Thyroid gland (tissue), 4 donors: ENCODE data around the gene RESP18. TPM values are rescaled to one million over a fixed set of nuclear protein-coding genes. Genes with fewer than 3 reads are reported as not detected.

Source experiments
- DNase-seq, 2 donors: peaks; one replicate each; pipeline ENCODE4 v3.0.0-alpha.2; 2019
- H3K27ac ChIP-seq, 3 donors: fragments of 200-600 bp; sonication (generic); 1 replicate in 2 of 3; 2 replicates in 1 of 3; pipeline ENCODE4 v1.5.1; 2016 to 2019; ENCODE audit warnings: mild to moderate bottlenecking in 1 of 3, moderate library complexity in 1 of 3
- H3K27me3 ChIP-seq: fragments of 200-600 bp; sonication (generic); one replicate; pipeline ENCODE4 v1.5.1; 2019
- H3K36me3 ChIP-seq, 2 donors: fragments of 200-600 bp; sonication (generic); one replicate each; pipeline ENCODE4 v1.5.1; 2016 to 2019
- H3K4me1 ChIP-seq, 2 donors: fragments of 200-600 bp; sonication (generic); one replicate each; pipeline ENCODE4 v1.5.1; 2017 to 2019
- H3K4me3 ChIP-seq, 3 donors: fragments of 200-600 bp; sonication (generic); replicated peaks in 1 of 3; 1 replicate in 2 of 3; 2 replicates in 1 of 3; pipeline ENCODE4 v1.5.1; 2016; ENCODE audit warnings: mild to moderate bottlenecking in 1 of 3
- H3K9me3 ChIP-seq: fragments of 200-600 bp; sonication (generic); one replicate; pipeline ENCODE4 v1.5.1; 2017
- CTCF ChIP-seq, 6 experiments: fragments of 200-600 bp in 3 of 6; fragments of 450-650 bp in 3 of 6; sonication (generic) in 3 of 6; IDR thresholded peaks; one replicate each; pipeline ENCODE4 v1.5.1; 2016 to 2019; ENCODE audit warnings: antibody characterized with exemption in 6 of 6, mild to moderate bottlenecking in 2 of 6, inconsistent platforms in 1 of 6, moderate library complexity in 1 of 6
- POLR2A ChIP-seq, 2 donors: fragments of 450-650 bp; IDR thresholded peaks; one replicate each; pipeline ENCODE4 v1.6.1; 2017; ENCODE audit warnings: antibody characterized with exemption in 2 of 2, mild to moderate bottlenecking in 2 of 2, moderate library complexity in 1 of 2
- WGBS, 2 donors: methylation state at CpG; one replicate each; pipeline ENCODE4 v1.1.5; 2017; 5-methylcytosine and 5-hydroxymethylcytosine counted together
- intact Hi-C: fragments of 100-400 bp; cut with DNase I; formaldehyde crosslinking; loops from one replicate; pipeline ENCODE4 v1.15.1; 2023
- total RNA-seq, 4 donors: library from RNA; depleted of rRNA; stranded (reverse); fragments of >200 nt; gene quantifications; one replicate each; pipeline ENCODE4 v1.2.3, GENCODE V29; 2016

RESP18 gene
- total RNA-seq, 4 donors from 2014 or later = not detected

GRCh38 chr2:219285894-219286425 lies 46.6 kb downstream of the RESP18 start:
- H3K9me3 ChIP-seq = no peaks in the 10 kb centered on the region
- WGBS, 2 donors = 78 to 93% methylated on average over 11 to 14 of the region's 17 CpGs
- no peak for TF ChIP-seq POLR2A (IDR thresholded peaks at IDR 0.05)
- no peak for TF ChIP-seq CTCF (IDR thresholded peaks at IDR 0.05)
- no peak overlapping the region for H3K4me3 ChIP-seq
- H3K27ac ChIP-seq = no peak overlapping the region
- intact Hi-C loops = no loop called here
- H3K4me1 ChIP-seq = peaks cover 0 to 11% of the 10 kb centered on the region in 2 donors
- H3K27me3 ChIP-seq = no peaks in the 10 kb centered on the region
- no peak for DNase-seq
- peaks cover 37 to 42% of the 10 kb centered on the region in 2 donors for H3K36me3 ChIP-seq

DNA sequence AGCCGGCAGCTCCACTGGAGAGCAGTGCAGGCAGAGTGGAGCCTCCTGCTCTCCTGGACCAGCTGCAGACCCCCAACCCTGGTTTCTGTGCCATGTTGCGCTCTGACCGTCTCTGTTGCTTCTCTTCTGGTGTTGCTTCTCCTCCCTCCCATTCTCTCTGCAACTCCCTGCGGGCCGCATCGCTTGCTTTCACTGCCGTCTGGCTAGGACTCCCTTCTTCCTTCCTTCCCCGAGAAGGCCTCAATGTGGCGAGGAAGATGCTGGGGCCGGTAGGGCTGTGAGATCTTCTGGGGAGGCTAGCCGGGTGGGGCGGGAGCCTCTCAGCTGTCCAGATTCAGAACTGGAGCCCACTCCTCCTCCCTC lies 47.2 kb downstream of the RESP18 start:
- WGBS, 2 donors = 92 to 94% methylated on average over 12 of the region's 12 CpGs
- Histone ChIP-seq H3K27ac (no peak overlapping the region), H3K36me3 (peaks cover 42% of the 10 kb centered on the region in 2 donors), H3K27me3 (no peaks in the 10 kb centered on the region), H3K4me1 (peaks cover 0 to 13% of the 10 kb centered on the region in 2 donors), H3K9me3 (no peaks in the 10 kb centered on the region), H3K4me3 (no peak overlapping the region)
- DNase-seq = no peak
- intact Hi-C loops = no loop called here
- TF ChIP-seq CTCF (IDR thresholded peaks at IDR 0.05) (no peak), POLR2A (IDR thresholded peaks at IDR 0.05) (no peak)

- intact Hi-C loops = loop anchor here (5.0 kb wide), 1 partner anchor 37 kb away; the partner anchor contains the start of genes GLB1L and STK16
- Histone ChIP-seq H3K4me3 (no peak overlapping the region), H3K9me3 (no peaks in the 10 kb centered on the region), H3K4me1 (peaks cover 5 to 16% of the 10 kb centered on the region in 2 donors), H3K27me3 (no peaks in the 10 kb centered on the region), H3K27ac (no peak overlapping the region), H3K36me3 (peaks cover 42% of the 10 kb centered on the region in 2 donors)
- WGBS, 2 donors = 88 to 94% methylated on average over 9 to 15 of the region's 16 CpGs
- DNase-seq = no peak
- no peak for TF ChIP-seq CTCF (IDR thresholded peaks at IDR 0.05)
- no peak for TF ChIP-seq POLR2A (IDR thresholded peaks at IDR 0.05)
These were observed 47.8 kb downstream of the RESP18 start for GRCh38 chr2:219284501-219285372.

DNA sequence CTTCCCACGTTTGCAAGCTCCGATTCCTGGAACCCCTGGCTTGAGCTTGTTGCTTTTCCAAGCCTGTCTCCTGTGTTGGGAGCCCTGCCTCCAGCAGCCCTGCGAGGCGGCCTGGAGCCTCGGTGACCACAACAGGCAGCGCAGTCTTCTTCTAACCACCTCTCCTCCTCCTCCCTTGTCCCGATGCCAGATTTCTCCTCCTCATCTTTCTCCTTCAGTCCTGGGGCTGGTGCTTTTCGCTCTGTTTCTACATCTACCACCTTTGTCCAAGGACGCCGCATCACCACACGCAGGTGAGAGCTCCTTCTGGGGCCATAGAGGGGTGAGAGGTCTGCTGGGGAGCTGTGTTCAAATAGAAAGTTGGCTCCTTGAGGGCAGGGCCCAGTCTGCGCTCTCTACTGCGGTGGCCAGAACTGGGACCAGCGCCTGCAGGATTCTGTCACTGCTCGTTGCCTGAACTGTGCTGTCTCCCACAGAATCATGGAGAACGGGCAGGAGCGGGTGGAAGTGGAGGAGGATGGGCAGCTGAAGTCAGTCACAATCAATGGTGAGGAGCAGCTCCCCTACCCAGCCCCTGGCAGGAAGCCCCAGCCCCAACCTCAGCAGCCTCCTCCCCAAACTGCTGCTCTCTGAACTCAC lies 49.5 kb downstream of the RESP18 start:
- Histone ChIP-seq H3K4me1 (peaks cover 15 to 17% of the 10 kb centered on the region in 2 donors), H3K9me3 (no peaks in the 10 kb centered on the region), H3K27me3 (no peaks in the 10 kb centered on the region), H3K4me3 (no peak overlapping the region), H3K36me3 (peaks cover 42% of the 10 kb centered on the region in 2 donors), H3K27ac (no peak overlapping the region)
- TF ChIP-seq CTCF (IDR thresholded peaks at IDR 0.05) (no peak), POLR2A (IDR thresholded peaks at IDR 0.05) (no peak)
- intact Hi-C loops = loop anchor here (5.0 kb wide), 1 partner anchor 36 kb away; the partner anchor contains the start of genes GLB1L and STK16
- DNase-seq = no peak
- 92 to 96% methylated on average over 15 to 17 of the region's 17 CpGs for WGBS, 2 donors
